Activated CD8-positive, alpha-beta T cell treated with anti-CD3 and anti-CD28 coated beads, Interleukin-2, amount 10 ng/mL, durations not matched to agents 7 days and 5 days (primary cell): Measurements from ENCODE around the gene CIDEA. TPM values are rescaled to one million over a fixed set of nuclear protein-coding genes. Genes with fewer than 3 reads are reported as not detected.

Source experiments
- ATAC-seq: fragments of 150-1000 bp; cut with Tn5 transposase; one replicate; pipeline ENCODE4 v1.10.0; 2021; ENCODE audit warnings: moderate library complexity
- CTCF ChIA-PET: fragments of 350-600 bp; sonication (Branson Sonifier 250); formaldehyde crosslinking; loops from one replicate; lab custom pipeline; 2021; ENCODE audit warnings: antibody characterized with exemption; lab: Charles Lee
- POLR2A ChIA-PET: fragments of 350-600 bp; sonication (Branson Sonifier 250); formaldehyde crosslinking; loops from one replicate; lab custom pipeline; 2021; ENCODE audit warnings: antibody characterized with exemption; lab: Charles Lee
- DNase-seq: peaks from one replicate; pipeline ENCODE4 v3.0.0-alpha.2; 2020
- H3K27ac Mint-ChIP-seq: one replicate; pipeline ENCODE4 v1.8.0; 2021; ENCODE audit warnings: mild to moderate bottlenecking, mixed read lengths
- H3K27me3 Mint-ChIP-seq: one replicate; pipeline ENCODE4 v1.8.0; 2021; ENCODE audit warnings: low read depth, mixed read lengths
- H3K36me3 Mint-ChIP-seq: one replicate; pipeline ENCODE4 v1.8.0; 2021; ENCODE audit warnings: low read depth, mixed read lengths
- H3K4me1 Mint-ChIP-seq: one replicate; pipeline ENCODE4 v1.8.0; 2021; ENCODE audit warnings: low read depth, mixed read lengths
- H3K4me3 Mint-ChIP-seq: one replicate; pipeline ENCODE4 v1.8.0; 2021; ENCODE audit warnings: mild to moderate bottlenecking, mixed read lengths
- H3K9me3 Mint-ChIP-seq: one replicate; pipeline ENCODE4 v1.8.0; 2022; ENCODE audit warnings: mixed read lengths; ENCODE audit not compliant: insufficient read depth
- total RNA-seq, 2 experiments: library from RNA; stranded (reverse); gene quantifications; one replicate each; pipeline ENCODE4 v1.2.3, GENCODE V29; 2021

CIDEA gene
- total RNA-seq, 2 experiments from 2014 or later, result not detected

DNA sequence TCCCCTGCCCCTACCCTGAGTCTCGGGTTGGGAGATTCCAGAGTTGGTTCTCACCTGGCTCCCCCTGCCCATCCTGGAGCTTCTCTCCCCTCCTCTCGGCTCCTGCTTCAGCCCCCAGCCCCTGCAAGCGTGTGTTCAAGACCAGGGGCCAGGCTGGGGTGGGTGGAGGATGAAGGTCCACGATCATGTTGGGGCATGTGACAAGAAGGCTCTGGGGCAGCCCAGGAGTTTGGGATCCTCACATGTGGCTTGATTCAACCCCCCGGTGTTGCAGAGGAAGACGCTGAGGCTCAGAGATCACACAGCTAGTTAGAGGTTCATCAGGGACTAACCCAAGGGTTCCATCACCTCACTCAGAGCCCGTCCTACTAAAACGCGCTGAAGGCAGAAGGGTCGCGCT lies 39.7 kb downstream of the CIDEA start:
- H3K9me3 Mint-ChIP-seq, result no peaks in the 10 kb centered on the region
- H3K4me1 Mint-ChIP-seq, result no peaks in the 10 kb centered on the region
- DNase-seq (no peak), ATAC-seq (no peak)
- H3K27ac Mint-ChIP-seq, result no peak overlapping the region
- POLR2A ChIA-PET, result no interaction called here
- no peak overlapping the region for H3K4me3 Mint-ChIP-seq
- peaks cover 13% of the 10 kb centered on the region for H3K27me3 Mint-ChIP-seq
- H3K36me3 Mint-ChIP-seq, result no peaks in the 10 kb centered on the region
- CTCF ChIA-PET, result no interaction called here

GRCh38 chr18:12295389-12296086 lies 41.4 kb downstream of the CIDEA start:
- Mint-ChIP-seq H3K36me3 (no peaks in the 10 kb centered on the region), H3K4me1 (no peaks in the 10 kb centered on the region), H3K9me3 (no peaks in the 10 kb centered on the region), H3K27me3 (peaks cover 4% of the 10 kb centered on the region), H3K4me3 (no peak overlapping the region), H3K27ac (no peak overlapping the region)
- no peak for ATAC-seq
- CTCF ChIA-PET, result no interaction called here
- DNase-seq, result no peak
- POLR2A ChIA-PET, result no interaction called here

- H3K36me3 Mint-ChIP-seq, result no peaks in the 10 kb centered on the region
- CTCF ChIA-PET, result no interaction called here
Measured at GRCh38 chr18:12296087-12296403, 41.9 kb downstream of the CIDEA start.

GRCh38 chr18:12296457-12296856 lies 42.3 kb downstream of the CIDEA start:
- CTCF ChIA-PET, result interaction anchor here (0.8 kb wide), 2 partner anchors 12 to 32 kb away, joined by 3 read pairs; no protein-coding TSS in a partner anchor
- POLR2A ChIA-PET, result no interaction called here
- Mint-ChIP-seq H3K4me3 (no peak overlapping the region), H3K27me3 (peaks cover 6% of the 10 kb centered on the region), H3K9me3 (no peaks in the 10 kb centered on the region), H3K4me1 (no peaks in the 10 kb centered on the region), H3K27ac (no peak overlapping the region), H3K36me3 (no peaks in the 10 kb centered on the region)
- no peak for ATAC-seq
- no peak for DNase-seq

More at GRCh38 chr18:12296087-12296403, 41.9 kb downstream of the CIDEA start:
- Mint-ChIP-seq H3K27me3 (peaks cover 6% of the 10 kb centered on the region), H3K4me3 (no peak overlapping the region), H3K27ac (no peak overlapping the region), H3K4me1 (no peaks in the 10 kb centered on the region), H3K9me3 (no peaks in the 10 kb centered on the region)
- POLR2A ChIA-PET, result no interaction called here
- DNase-seq (no peak), ATAC-seq (no peak)

DNA sequence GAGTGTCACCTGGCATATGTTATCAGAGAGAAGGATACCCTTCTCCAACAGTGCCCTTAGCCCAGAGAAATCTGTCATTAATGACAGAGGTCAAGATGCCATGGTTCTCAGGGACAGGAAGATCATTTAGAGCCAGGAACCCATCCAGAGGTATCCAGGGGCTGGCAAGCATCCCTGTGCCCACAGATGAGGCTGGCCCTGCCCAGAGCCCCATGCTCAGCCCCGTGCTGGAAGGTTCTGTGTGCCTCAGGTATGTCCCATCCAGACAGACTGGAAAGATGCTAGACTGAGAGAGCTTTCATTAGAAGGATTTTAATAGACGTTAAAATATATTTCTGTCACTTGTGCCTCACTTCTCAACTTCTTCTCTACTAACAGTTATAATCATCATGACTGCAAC lies 45.7 kb downstream of the CIDEA start:
- H3K36me3 Mint-ChIP-seq, result no peaks in the 10 kb centered on the region
- DNase-seq (no peak), ATAC-seq (no peak)
- CTCF ChIA-PET, result interaction anchor here (1.4 kb wide), 1 partner anchor 28 kb away, joined by 8 read pairs; no protein-coding TSS in a partner anchor
- H3K4me3 Mint-ChIP-seq, result no peak overlapping the region
- H3K9me3 Mint-ChIP-seq, result no peaks in the 10 kb centered on the region
- peaks cover 7% of the 10 kb centered on the region for H3K27me3 Mint-ChIP-seq
- H3K4me1 Mint-ChIP-seq, result no peaks in the 10 kb centered on the region
- POLR2A ChIA-PET, result no interaction called here
- H3K27ac Mint-ChIP-seq, result no peak overlapping the region

DNA sequence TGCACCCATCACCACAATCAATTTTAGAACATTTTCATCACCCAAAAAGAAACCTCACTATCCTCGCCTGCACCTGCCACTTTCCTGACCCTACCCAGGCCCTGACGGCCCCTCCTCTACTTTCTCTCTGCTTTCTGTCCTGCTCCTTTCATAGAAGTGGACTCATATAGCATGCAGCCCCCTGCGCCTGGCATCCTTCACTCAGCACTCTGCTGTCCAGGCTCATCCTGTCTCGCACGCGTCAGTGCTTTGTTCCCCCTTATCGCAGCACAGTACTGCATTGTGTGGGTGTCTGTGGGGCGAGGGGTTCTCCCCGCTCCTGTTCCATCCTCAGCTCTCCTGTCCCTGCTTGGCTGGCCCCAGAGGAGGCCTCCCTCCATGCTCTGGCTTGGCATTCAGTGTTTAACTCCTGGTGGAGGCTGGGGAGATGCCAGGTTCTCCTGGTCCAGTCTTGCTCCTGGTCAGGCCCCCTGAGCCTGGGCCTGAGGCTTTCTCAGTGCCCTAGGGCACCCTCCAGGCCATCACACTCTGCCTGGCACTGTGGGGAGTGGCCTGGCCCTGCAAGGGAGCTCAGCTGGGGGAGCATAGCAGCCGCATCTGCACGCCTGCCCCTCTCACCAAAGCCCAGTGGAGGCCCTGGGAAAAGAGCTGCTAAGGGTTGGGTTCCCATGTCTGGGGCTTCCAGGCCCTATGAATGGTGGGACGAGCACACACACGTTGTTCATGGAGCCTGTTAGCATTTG lies 47.3 kb downstream of the CIDEA start:
- ChIA-PET POLR2A (no interaction called here), CTCF (interaction anchor here (1.1 kb wide), 1 partner anchor 27 kb away, joined by 3 read pairs; no protein-coding TSS in a partner anchor)
- Mint-ChIP-seq H3K27ac (no peak overlapping the region), H3K4me3 (no peak overlapping the region), H3K4me1 (no peaks in the 10 kb centered on the region), H3K27me3 (peaks cover 19% of the 10 kb centered on the region), H3K9me3 (no peaks in the 10 kb centered on the region), H3K36me3 (no peaks in the 10 kb centered on the region)
- no peak for ATAC-seq
- DNase-seq, result no peak

DNA sequence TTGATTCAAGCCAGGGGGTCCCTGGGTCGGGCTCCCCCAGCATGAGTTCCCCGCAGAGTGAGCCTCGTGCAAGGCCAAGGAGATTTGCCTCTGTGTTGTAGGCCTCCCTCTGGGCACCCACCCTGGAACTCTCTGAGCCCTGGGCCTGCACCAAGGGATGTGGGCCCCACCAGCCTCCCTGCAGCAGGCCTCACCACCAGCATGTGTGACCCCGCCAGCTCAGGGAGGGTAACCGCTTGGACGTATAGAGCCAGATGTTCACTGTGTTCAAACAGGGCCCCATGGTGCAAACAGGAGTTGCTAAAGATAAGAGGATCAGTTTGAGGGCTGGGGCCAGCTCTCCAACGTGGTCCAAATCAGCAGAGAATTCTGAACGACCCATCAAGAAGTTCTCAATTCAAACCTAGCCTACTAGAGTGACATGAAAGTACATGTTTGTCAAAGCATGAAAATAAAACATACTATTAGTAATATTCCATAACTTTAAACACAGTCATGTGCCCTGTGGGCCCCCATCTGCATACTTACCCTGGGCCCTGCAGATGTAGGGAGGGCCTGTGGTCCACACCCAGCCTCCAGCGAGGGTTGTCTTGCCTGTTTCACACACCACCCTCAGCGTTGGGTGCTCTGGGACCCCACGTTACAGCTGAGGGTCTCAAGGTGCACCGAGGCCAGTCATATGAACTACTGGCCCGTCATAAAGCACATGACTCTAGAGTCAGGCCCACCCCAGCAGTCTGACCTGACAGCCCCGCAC lies 48.4 kb downstream of the CIDEA start:
- no peaks in the 10 kb centered on the region for H3K36me3 Mint-ChIP-seq
- peaks cover 27% of the 10 kb centered on the region for H3K27me3 Mint-ChIP-seq
- no peak overlapping the region for H3K4me3 Mint-ChIP-seq
- CTCF ChIA-PET, result interaction anchor here (1.1 kb wide), 1 partner anchor 26 kb away, joined by 3 read pairs; no protein-coding TSS in a partner anchor
- H3K4me1 Mint-ChIP-seq, result peaks cover 9% of the 10 kb centered on the region
- no peak for ATAC-seq
- POLR2A ChIA-PET, result no interaction called here
- no peak for DNase-seq
- no peak overlapping the region for H3K27ac Mint-ChIP-seq
- no peaks in the 10 kb centered on the region for H3K9me3 Mint-ChIP-seq

DNA sequence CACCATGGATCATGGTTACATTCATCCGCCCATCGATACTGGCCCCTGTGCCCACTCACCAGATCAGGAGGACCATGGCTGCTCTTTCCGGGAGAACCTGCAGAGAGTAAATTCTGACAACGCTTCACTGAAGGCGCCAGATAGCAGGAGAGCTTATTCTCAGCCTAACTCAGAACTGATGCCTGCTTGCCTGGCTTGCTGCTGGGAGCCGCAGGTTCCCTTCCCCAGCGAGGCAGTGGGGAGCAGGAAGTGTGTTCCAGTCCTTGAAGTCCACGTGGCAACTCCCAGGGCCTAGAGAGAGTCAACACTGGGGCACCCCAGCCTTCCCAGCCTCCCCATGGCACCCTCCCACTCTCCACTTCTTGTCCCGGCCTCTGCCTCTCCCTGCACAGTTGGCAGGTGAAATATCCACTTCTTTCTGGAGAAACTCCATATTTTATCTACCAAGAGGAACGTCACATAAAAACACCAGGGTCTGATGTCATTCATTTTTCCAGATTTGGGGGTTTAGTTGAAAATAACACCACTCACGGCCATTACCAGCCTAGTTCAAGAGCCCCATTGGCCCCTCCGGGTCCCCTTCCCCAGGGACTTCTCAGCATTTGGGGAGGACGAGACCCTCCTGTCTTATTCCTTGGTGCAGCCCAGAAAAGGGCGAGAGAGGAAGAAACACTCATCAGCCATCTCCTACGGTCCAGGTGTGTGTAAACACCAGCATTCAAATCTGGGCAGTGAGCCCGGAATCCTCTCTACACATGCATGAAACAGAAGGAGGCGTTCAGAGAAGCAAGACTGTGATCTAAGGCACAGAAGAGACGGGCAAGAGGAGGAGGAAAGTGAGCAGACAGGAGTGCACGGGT lies 50.4 kb downstream of the CIDEA start:
- DNase-seq, result no peak
- no peak for ATAC-seq
- Mint-ChIP-seq H3K9me3 (no peaks in the 10 kb centered on the region), H3K4me3 (no peak overlapping the region), H3K4me1 (peaks cover 13% of the 10 kb centered on the region), H3K27me3 (peaks cover 37% of the 10 kb centered on the region), H3K36me3 (peaks cover 3% of the 10 kb centered on the region), H3K27ac (no peak overlapping the region)
- POLR2A ChIA-PET, result no interaction called here
- CTCF ChIA-PET, result interaction anchor here (0.6 kb wide), 1 partner anchor 18 kb away, joined by 3 read pairs; no protein-coding TSS in a partner anchor

- Mint-ChIP-seq H3K4me3 (no peak overlapping the region), H3K9me3 (no peaks in the 10 kb centered on the region), H3K4me1 (peaks cover 13% of the 10 kb centered on the region), H3K27ac (no peak overlapping the region), H3K27me3 (peaks cover 40% of the 10 kb centered on the region), H3K36me3 (peaks cover 5% of the 10 kb centered on the region)
- CTCF ChIA-PET, result no interaction called here
- ATAC-seq, result no peak
- no peak for DNase-seq
- POLR2A ChIA-PET, result no interaction called here
Measured at GRCh38 chr18:12305211-12305610, 51.0 kb downstream of the CIDEA start.

DNA sequence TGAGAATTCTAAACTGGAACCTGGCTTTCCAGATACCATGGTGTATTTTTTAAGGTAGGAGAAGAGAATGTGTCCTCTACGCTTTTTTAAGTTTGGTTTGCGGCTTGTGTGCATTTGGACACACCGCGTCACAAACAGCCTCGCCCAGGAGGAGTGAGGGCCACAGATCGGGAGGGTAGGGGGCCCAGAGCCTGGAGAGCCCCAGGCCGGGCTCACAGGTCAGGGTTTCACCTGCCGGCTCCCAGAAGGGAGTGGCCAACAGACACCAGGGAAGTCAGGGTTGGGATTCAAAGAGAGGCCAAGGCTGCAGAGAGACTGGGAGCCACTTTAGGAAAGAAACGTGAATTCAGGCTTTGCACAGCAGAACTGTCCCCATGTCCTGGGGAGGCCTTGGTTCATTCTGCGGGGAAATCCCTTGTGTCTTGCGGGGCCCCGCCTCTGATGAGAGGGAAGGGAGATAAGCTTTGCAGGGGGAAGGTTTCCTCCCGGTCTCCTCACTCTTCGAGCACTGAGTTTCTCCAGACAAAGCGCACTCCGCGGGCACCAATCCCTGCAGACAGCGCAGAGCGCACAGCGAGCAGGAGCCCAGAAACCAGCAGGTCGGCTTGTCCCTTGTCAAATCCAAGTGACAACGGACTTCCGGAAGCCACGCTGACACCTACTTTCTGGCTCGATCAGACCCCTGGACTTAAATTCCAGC lies 51.9 kb downstream of the CIDEA start:
- ChIA-PET POLR2A (no interaction called here), CTCF (interaction anchor here (0.9 to 1.0 kb wide), 2 partner anchors 34 to 70 kb away, joined by 3 read pairs; no protein-coding TSS in a partner anchor)
- peaks cover 37% of the 10 kb centered on the region for H3K27me3 Mint-ChIP-seq
- H3K9me3 Mint-ChIP-seq, result peaks cover 6% of the 10 kb centered on the region
- DNase-seq (no peak), ATAC-seq (no peak)
- H3K27ac Mint-ChIP-seq, result no peak overlapping the region
- H3K4me3 Mint-ChIP-seq, result no peak overlapping the region
- H3K4me1 Mint-ChIP-seq, result peaks cover 13% of the 10 kb centered on the region
- peaks cover 11% of the 10 kb centered on the region for H3K36me3 Mint-ChIP-seq
